ENCODE results near the gene OR2L3.
"Not testable (repeated sequence)": the region's sequence is repeated elsewhere in the genome, so short reads cannot be mapped to it uniquely, and the experiment has no call there.

Gene OR2L3

DNA sequence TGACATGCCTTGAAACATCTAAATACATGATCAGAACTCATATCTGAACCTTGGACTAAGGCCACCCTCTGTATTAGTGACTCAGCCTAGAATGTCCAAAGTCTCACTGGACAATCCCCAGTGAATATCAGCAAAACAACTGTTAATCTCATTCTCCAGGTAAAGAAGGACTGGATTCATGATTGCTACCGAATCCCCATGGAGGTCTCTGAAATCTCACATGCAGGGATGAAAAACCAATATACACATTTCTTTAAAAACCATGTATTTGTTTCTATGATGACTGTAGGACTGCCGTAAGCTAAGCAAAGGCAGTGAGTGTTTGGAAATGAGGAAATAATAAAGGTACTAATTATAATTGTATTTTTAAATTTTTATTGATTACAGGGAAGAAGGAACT is at the start of gene OR2L3:
TSS of gene OR2L3 (plus strand) at position 301 of the 400 bp plus-strand sequence. CDS start 13,846 bp downstream, outside the sequence.
- no peak for DNase-seq

DNA sequence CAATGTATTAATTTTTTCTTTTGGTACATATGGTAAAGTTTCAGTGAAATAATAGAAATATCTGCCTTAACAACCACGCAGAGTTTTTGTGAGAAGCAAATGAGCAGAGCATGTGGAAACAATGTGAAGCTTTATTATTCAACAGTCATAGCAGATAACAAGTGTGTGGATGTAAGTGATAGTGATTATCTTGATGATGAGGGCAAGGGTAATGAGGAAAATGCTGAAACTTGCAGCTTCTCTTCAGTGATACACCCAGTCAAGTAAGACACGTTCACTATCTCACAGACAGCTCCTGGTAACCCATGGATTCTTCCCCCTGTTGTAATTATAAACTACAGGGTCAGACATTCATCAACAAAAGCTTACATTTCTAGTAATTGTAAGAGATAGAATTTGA is 47.8 kb upstream of the OR2L3 start:
- no peak for DNase-seq

GRCh38 chr1:248000169-248000568 is 46.5 kb upstream of the OR2L3 start:
- DNase-seq: no peak

- no peak for DNase-seq
These were observed 38.9 kb upstream of the OR2L3 start for GRCh38 chr1:248007778-248008177.

DNA sequence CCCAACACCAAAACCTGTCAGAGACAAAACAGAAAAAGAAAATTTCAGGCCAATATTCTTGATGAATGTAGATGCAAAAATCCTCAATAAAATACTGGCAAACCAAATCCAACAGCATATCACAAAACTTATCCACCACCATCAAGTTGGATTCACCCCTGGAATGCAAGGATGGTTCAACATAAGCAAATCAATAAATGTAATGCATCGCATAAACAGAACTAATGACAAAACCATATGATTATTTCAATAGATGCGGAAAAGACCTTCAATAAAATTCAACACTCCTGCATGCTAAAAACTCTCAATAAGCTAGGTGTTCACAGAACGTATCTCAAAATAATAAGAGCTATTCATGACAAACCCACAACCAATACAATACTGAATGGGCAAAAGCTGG is 37.0 kb upstream of the OR2L3 start:
- DNase-seq: no peak

DNA sequence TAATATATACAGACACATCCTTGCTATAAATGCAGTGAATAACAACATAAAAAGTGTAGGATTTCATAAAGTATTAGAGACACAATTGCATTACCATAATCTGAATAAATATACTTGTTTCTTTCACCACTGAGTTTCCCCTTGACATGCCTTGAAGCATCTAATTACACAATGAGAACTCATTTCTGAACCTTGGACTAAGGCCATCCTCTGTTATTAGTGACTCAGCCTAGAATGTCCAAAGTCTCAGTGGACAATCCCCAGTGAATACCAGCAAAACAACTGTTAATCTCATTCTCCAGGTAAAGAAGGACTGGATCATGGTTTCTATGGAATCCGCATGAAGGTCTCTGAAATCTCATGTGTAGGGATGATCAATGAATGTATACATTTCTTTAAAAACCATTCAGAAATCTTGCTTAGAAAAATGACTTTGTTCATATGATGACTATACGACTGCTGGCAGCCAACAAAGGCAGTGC is 33.4 kb upstream of the OR2L3 start, which contains the start of gene OR2L5:
TSS of gene OR2L5 (plus strand) at position 432 of the 482 bp plus-strand sequence. CDS start 8,288 bp downstream, outside the sequence.
- DNase-seq: no peak

DNA sequence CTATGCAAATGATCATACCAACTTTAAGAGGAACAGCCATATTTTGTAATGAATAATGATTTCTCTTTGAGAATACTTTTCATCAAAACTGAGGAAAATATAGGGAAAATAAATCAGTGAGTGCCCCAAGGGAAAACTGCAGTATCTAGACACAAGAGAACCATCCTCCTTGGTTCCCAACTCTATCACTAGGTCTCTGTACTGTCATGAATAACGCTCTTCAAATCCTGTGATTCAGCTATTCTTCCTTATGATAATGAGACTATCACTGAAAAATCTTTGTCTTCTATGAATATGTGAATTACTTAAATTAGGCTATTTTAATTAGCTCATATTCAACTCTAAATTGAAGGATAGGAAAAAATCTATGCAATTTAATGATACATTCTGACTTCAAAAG is 30.8 kb upstream of the OR2L3 start:
- no peak for DNase-seq

DNA sequence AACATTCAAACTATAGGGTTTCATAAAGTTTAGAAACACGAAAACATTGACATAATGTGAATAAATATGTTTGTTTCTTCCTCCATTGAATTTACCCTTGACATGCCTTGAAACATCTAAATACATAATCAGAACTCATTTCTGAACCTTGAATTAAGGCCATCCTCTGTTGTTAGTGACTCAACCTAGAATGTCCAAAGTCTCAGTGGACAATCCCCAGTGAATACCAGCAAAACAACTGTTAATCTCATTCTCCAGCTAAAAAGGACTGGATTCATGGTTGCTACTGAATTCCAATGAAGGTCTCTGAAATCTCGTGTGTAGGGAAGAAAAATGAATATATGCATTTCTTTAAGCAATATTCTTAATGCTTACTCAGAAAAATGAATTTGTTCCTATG is 16.9 kb upstream of the OR2L3 start, which contains the start of gene OR2L2:
TSS of gene OR2L2 (plus strand) at position 301 of the 400 bp plus-strand sequence. CDS start 8,198 bp downstream, outside the sequence.
- DNase-seq: no peak

GRCh38 chr1:248045209-248045608 is 1.4 kb upstream of the OR2L3 start:
- DNase-seq: no peak

- no peak for DNase-seq
These were observed 372 bp downstream of the OR2L3 start for GRCh38 chr1:248047008-248047407.

DNA sequence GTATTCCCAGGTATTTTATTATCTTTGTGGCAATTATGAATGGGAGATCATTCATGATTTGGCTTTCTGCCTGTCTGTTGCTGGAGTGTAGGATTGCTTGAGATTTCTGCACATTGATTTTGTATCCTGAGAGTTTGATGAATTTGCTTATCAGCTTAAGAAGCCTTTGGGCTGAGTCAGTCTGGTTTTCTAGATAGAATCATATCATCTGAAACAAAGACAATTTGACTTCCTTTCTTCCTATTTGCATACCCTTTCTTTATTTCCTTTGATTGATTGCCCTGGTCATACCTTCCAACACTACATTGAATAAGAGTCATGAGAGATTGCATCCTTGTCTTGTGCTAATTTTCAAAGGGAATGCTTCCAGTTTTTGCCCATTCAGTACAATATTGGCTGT is 8.0 kb downstream of the OR2L3 start:
- DNase-seq: no peak

DNA sequence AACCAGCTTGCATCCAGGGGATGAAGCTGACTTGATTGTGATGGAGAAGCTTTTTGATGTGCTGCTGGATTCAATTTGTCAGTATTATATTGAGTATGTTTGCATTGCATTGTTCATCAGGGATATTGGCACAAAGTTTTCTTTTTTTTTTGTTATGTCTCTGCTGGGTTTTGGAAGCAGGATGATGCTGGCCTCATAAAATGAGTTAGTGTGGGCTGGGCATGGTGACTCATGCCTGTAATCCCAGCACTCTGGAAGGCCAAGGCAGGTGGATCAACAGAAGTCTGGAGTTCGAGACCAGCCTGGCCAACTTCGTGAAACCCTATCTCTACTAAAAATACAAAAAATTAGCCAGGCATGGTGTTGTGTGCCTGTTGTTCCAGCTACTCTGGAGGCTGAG is 8.6 kb downstream of the OR2L3 start:
- DNase-seq: no peak

DNA sequence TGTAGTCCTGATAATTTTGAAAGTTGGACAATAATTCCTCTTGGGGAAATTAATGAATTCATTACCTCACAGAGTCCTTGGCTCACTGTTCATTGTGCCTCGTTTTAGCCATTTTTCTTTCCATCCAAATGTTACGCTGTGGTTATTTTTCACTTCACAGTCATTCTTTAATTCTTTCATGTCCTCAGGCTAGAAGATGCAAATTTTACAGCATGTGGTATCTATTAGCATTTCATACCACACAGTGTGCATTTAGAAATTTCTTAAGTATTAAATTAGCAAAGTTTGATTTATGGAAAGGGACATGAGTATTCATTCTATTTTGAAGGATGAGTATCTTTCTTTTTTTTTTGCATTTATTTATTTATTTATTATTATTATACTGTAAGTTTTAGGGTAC is 18.4 kb downstream of the OR2L3 start:
- no peak for DNase-seq

- DNase-seq: no peak
These were observed 19.0 kb downstream of the OR2L3 start for GRCh38 chr1:248065604-248066003.

DNA sequence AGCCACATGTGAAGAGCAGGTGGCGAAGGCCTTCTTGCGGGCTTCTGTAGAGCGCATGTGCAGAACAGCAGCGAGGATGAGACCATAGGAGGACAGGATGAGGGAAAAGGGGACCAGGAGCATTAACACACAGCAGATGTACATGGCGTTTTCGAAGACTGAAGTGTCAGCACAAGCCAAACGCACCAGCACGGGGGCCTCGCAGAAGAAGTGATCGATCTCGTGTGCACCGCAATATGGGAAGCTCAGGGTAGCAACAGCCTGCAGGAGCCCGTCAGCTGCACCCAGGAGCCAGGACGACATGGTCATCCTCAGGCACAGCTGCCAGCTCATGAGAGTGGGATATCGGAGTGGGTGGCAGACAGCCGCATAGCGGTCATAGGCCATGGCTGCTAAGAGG is 37.2 kb downstream of the OR2L3 start:
- DNase-seq: not testable (repeated sequence)

- no peak for DNase-seq
These were observed 48.2 kb downstream of the OR2L3 start, which contains the start of gene OR2L13 for GRCh38 chr1:248094884-248095283. Gene OR2L13 (plus strand): TSS chr1:248095184. CDS start chr1:248099376, 4,192 bp downstream.

DNA sequence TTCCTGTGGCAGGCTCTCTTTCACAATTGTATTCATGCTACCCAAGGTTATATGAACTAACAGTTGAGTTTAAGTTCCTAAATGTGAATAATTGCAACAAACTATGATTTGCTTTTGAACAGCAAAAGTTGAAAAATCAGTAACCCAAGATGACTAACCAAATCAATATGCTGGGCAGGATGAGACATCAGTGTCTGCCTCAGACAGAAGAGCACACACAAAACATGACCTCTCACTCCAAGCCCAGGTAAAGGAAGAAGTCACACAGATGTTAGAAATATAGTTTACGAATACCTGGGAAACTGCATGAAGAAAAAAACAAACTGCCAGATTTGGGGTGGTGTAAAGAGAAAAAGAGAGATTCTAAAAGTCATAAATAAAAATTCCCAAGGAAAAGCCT is 51.9 kb downstream of the OR2L3 start:
- no peak for DNase-seq

GRCh38 chr1:248102847-248103246 is 56.2 kb downstream of the OR2L3 start:
- no peak for DNase-seq

GRCh38 chr1:248111157-248111556 is 64.5 kb downstream of the OR2L3 start:
- no peak for DNase-seq
